HepG2 (cell line): ENCODE measurements around the gene PEX11A. TPM values are rescaled to one million over a fixed set of nuclear protein-coding genes. Genes with fewer than 3 reads are reported as not detected.

ENCODE experiments used
- ATAC-seq: fragments of 200-7000 bp; cut with Tn5 transposase; 3 replicates; pipeline ENCODE4 v1.9.1; 2020; ENCODE audit warnings: mild to moderate bottlenecking, moderate library complexity
- BruUV-seq: library from RNA; stranded (reverse); fragments of 400-500 nt; replicated peaks from 2 replicates; lab custom pipeline; 2021; lab: Mats Ljungman, UMichigan
- CTCF ChIA-PET: fragments of 300-600 bp; formaldehyde crosslinking; extraction: SDS; loops from one replicate; lab custom pipeline; 2021; ENCODE audit warnings: low total read pairs, inconsistent platforms, low intra/inter-chr PET ratio; lab: Yijun Ruan, JAX
- POLR2A ChIA-PET: fragments of 350-600 bp; sonication (Branson Sonifier 250); formaldehyde crosslinking; loops from one replicate; lab custom pipeline; 2020; ENCODE audit warnings: antibody characterized with exemption, inconsistent platforms; lab: Yijun Ruan, JAX
- DNase-seq: peaks from one replicate; pipeline ENCODE4 v3.0.0-alpha.2; 2015; ENCODE audit warnings: low spot score
- FAIRE-seq: peaks from 3 replicates; lab custom pipeline; 2011; peaks lifted over from hg19 to GRCh38; lab: Jason Lieb, UNC
- H2AFZ ChIP-seq: one replicate; pipeline ENCODE4 v1.6.1; 2011; ENCODE audit warnings: low read length, inconsistent platforms
- H3K27ac ChIP-seq: fragments of 300-600 bp; 3 replicates; pipeline ENCODE4 v1.8.0; 2011; ENCODE audit warnings: mixed run types, mild to moderate bottlenecking, mixed read lengths, low read length, inconsistent platforms; ENCODE audit not compliant: insufficient read depth; ENCODE audit errors: extremely low read length
- H3K27me3 ChIP-seq, 2 experiments: fragments of 200-600 bp in 1 of 2; 2 replicates in 1 of 2; 3 replicates in 1 of 2; pipeline versions ENCODE4 v1.6.0 to v1.8.0; 2011; ENCODE audit warnings: low read length in 2 of 2, mild to moderate bottlenecking in 2 of 2, moderate library complexity in 2 of 2, inconsistent platforms in 1 of 2; ENCODE audit not compliant: insufficient read depth in 2 of 2, control insufficient read depth in 1 of 2
- H3K36me3 ChIP-seq, 2 experiments: fragments of 200-600 bp in 1 of 2; replicated peaks in 1 of 2; 2 replicates in 1 of 2; 3 replicates in 1 of 2; pipeline versions ENCODE4 v1.5.1 to v1.8.0; 2011; ENCODE audit warnings: low read length in 2 of 2, inconsistent platforms in 1 of 2; ENCODE audit not compliant: insufficient read depth in 2 of 2, control insufficient read depth in 1 of 2
- H3K4me1 ChIP-seq: 2 replicates; pipeline ENCODE4 v1.5.1; 2012; ENCODE audit warnings: low read length, inconsistent platforms; ENCODE audit not compliant: insufficient read depth
- H3K4me2 ChIP-seq: 2 replicates; pipeline ENCODE4 v1.6.0; 2011; ENCODE audit warnings: low read depth, low read length, inconsistent platforms
- H3K4me3 ChIP-seq, 3 experiments: fragments of 200-600 bp in 1 of 3; sonication (generic), shearing (Covaris generic) in 1 of 3; replicated peaks in 1 of 3; 2 replicates each; pipeline ENCODE4 v1.5.1; 2011 to 2016; ENCODE audit warnings: low read length in 3 of 3, inconsistent platforms in 2 of 3, low read depth in 2 of 3, mild to moderate bottlenecking in 2 of 3, control low read depth in 1 of 3, mixed read lengths in 1 of 3; ENCODE audit not compliant: insufficient read depth in 1 of 3
- H3K79me2 ChIP-seq: one replicate; pipeline ENCODE4 v1.6.1; 2011; ENCODE audit warnings: low read length, inconsistent platforms; ENCODE audit not compliant: insufficient read depth
- H3K9ac ChIP-seq: 2 replicates; pipeline ENCODE4 v1.6.0; 2011; ENCODE audit warnings: mild to moderate bottlenecking, low read depth, low read length, inconsistent platforms; ENCODE audit not compliant: insufficient read depth
- H3K9me3 ChIP-seq: 2 replicates; pipeline ENCODE4 v1.5.1; 2012; ENCODE audit warnings: mild to moderate bottlenecking, low read length
- H4K20me1 ChIP-seq: 2 replicates; pipeline ENCODE4 v1.6.0; 2011; ENCODE audit warnings: inconsistent platforms, mild to moderate bottlenecking, low read length, moderate library complexity; ENCODE audit not compliant: insufficient read depth
- ATF7 ChIP-seq, 2 experiments: fragments of 450-650 bp in 1 of 2; sonication (generic) in 1 of 2; formaldehyde crosslinking in 1 of 2; IDR thresholded peaks; 2 replicates each; pipeline versions ENCODE4 v1.4.0 to v1.6.1; 2016 to 2020; ENCODE audit warnings: antibody characterized with exemption in 1 of 2, mild to moderate bottlenecking in 1 of 2, missing genetic modification reagents in 1 of 2
- CREB3 ChIP-seq: sonication (generic); formaldehyde crosslinking; IDR thresholded peaks from 2 replicates; pipeline ENCODE4 v1.5.0; 2020; ENCODE audit warnings: missing genetic modification reagents
- GPBP1L1 ChIP-seq: sonication (generic); formaldehyde crosslinking; IDR thresholded peaks from 2 replicates; pipeline ENCODE4 v1.5.0; 2020; ENCODE audit warnings: mild to moderate bottlenecking, missing genetic modification reagents
- KDM4B ChIP-seq: sonication (generic); formaldehyde crosslinking; IDR thresholded peaks from 2 replicates; pipeline ENCODE4 v1.4.0; 2020; ENCODE audit warnings: missing genetic modification reagents
- STAT6 ChIP-seq: sonication (generic); formaldehyde crosslinking; IDR thresholded peaks from 2 replicates; pipeline ENCODE4 v1.4.0; 2020; ENCODE audit warnings: missing genetic modification reagents, mild to moderate bottlenecking, borderline replicate concordance
- ZBED4 ChIP-seq: sonication (generic); formaldehyde crosslinking; IDR thresholded peaks from 2 replicates; pipeline ENCODE4 v1.4.0; 2020; ENCODE audit warnings: missing genetic modification reagents, borderline replicate concordance
- ZNF503 ChIP-seq: sonication (generic); formaldehyde crosslinking; IDR thresholded peaks from 2 replicates; pipeline ENCODE4 v1.4.0; 2020; ENCODE audit warnings: missing genetic modification reagents
- WGBS: methylation state at CpG from one replicate; pipeline ENCODE4 v1.1.6; 2017; ENCODE audit warnings: low lambda C conversion rate; 5-methylcytosine and 5-hydroxymethylcytosine counted together
- in situ Hi-C: cut with HindIII; loops from 2 replicates; pipeline ENCODE4 v1.10.0; 2017; ENCODE audit warnings: low pct_unique_long_range_greater_than_20kb; ENCODE audit not compliant: extremely low pct_ligation_motif_present
- intact Hi-C: fragments of 100-400 bp; cut with micrococcal nuclease; formaldehyde crosslinking; loops from one replicate; pipeline ENCODE4 v1.10.0; 2022; ENCODE audit not compliant: unreplicated experiment
- polyA plus RNA-seq, 8 experiments: library from polyadenylated mRNA; depleted of rRNA in 3 of 8; stranded (reverse) in 7 of 8; unstranded in 1 of 8; fragments of >200 nt; fragmentation: Illumina TruSeq in 4 of 8; extraction: Trizol in 4 of 8; gene quantifications; 2 replicates each; pipeline versions ENCODE4 v1.2.1 to v1.2.3, GENCODE V29; 2011 to 2016; ENCODE audit warnings: low read depth in 4 of 8, missing spikeins in 1 of 8, mixed read lengths in 1 of 8; ENCODE audit not compliant: insufficient read depth in 1 of 8
- total RNA-seq, 5 experiments: library from RNA; depleted of rRNA; stranded (reverse); fragments of >200 nt; fragmentation: Illumina TruSeq; extraction: Trizol; gene quantifications; 2 replicates each; pipeline ENCODE4 v1.2.3, GENCODE V29; 2016; ENCODE audit warnings: low read depth in 1 of 5

Gene PEX11A
- total and polyA plus RNA-seq, 2 of the 13 experiments (the other 11 are each of a cell fraction or from before 2014, with no cell fraction given), result 9.9 to 15.1 TPM

- TF ChIP-seq ZBED4 (CRISPR knock-in tag) (no peak), CREB3 (CRISPR knock-in tag) (no peak), GPBP1L1 (CRISPR knock-in tag) (no peak), KDM4B (CRISPR knock-in tag) (no peak), ATF7 (IDR thresholded peaks at IDR 0.05) (no peak), ATF7 (CRISPR knock-in tag; IDR thresholded peaks at IDR 0.05) (no peak), STAT6 (CRISPR knock-in tag) (no peak), ZNF503 (CRISPR knock-in tag) (no peak)
- in situ Hi-C loops (no loop called here), intact Hi-C loops (no loop called here)
- Histone ChIP-seq H4K20me1 (no peaks in the 10 kb centered on the region), H3K36me3 (no peaks in the 10 kb centered on the region; a peak in 2 of 5 replicates), H3K4me1 (peaks cover 24% of the 10 kb centered on the region), H3K9ac (no peak overlapping the region), H3K4me3 (no peak overlapping the region), H3K27ac (no peak overlapping the region), H3K4me2 (no peak overlapping the region), H3K79me2 (peaks cover 4% of the 10 kb centered on the region), H3K27me3 (no peaks in the 10 kb centered on the region; a peak in 1 of 5 replicates), H3K9me3 (no peaks in the 10 kb centered on the region), H2AFZ (no peak overlapping the region)
- POLR2A ChIA-PET, result no interaction called here
- 88% methylated on average over 2 of the region's 2 CpGs for WGBS
- FAIRE-seq, result no peak
- CTCF ChIA-PET, result no interaction called here
- no TSS peak for BruUV-seq
- no peak for DNase-seq
- no peak for ATAC-seq
Measured at GRCh38 chr15:89685995-89686394, 4.6 kb downstream of the PEX11A start.
